OCI-LY1 (cell line): ENCODE results near the gene CACNG1.

Experiments
- H2AFZ ChIP-seq: fragments of 200-600 bp; sonication (generic), shearing (Covaris generic); 2 replicates; pipeline ENCODE4 v1.6.0; 2014; ENCODE audit warnings: antibody characterized with exemption, mild to moderate bottlenecking, low read length
- H3F3A ChIP-seq: fragments of 200-600 bp; sonication (generic), shearing (Covaris generic); 2 replicates; pipeline ENCODE4 v1.6.0; 2014; ENCODE audit warnings: mild to moderate bottlenecking, antibody characterized with exemption, low read length, moderate library complexity; ENCODE audit not compliant: insufficient read depth
- H3K27ac ChIP-seq: fragments of 200-600 bp; sonication (generic); 2 replicates; pipeline ENCODE4 v1.5.1; 2014; ENCODE audit warnings: low read length, mixed run types, mild to moderate bottlenecking, low read depth; ENCODE audit not compliant: poor library complexity, severe bottlenecking
- H3K27me3 ChIP-seq: fragments of 200-600 bp; sonication (generic); 2 replicates; pipeline ENCODE4 v1.6.0; 2014; ENCODE audit warnings: antibody characterized with exemption, mild to moderate bottlenecking, low read length, moderate library complexity; ENCODE audit not compliant: insufficient read depth
- H3K36me3 ChIP-seq: fragments of 200-600 bp; sonication (generic); 2 replicates; pipeline ENCODE4 v1.6.1; 2014; ENCODE audit warnings: mild to moderate bottlenecking, antibody characterized with exemption, low read length, moderate library complexity, mixed read lengths; ENCODE audit not compliant: insufficient read depth
- H3K4me1 ChIP-seq: fragments of 200-600 bp; sonication (generic); 2 replicates; pipeline ENCODE4 v1.5.1; 2014; ENCODE audit warnings: mild to moderate bottlenecking, low read length, moderate library complexity; ENCODE audit not compliant: insufficient read depth, severe bottlenecking
- H3K4me2 ChIP-seq: fragments of 200-600 bp; sonication (generic), shearing (Covaris generic); 2 replicates; pipeline ENCODE4 v1.6.1; 2014; ENCODE audit warnings: low read length
- H3K4me3 ChIP-seq: fragments of 200-600 bp; sonication (generic); 2 replicates; pipeline ENCODE4 v1.5.1; 2014; ENCODE audit warnings: low read length, low read depth, mild to moderate bottlenecking, mixed read lengths; ENCODE audit not compliant: poor library complexity, severe bottlenecking
- H3K79me2 ChIP-seq: fragments of 200-600 bp; shearing (Covaris generic); 2 replicates; pipeline ENCODE4 v1.6.1; 2016; ENCODE audit warnings: mixed run types, low read length, mixed read lengths; ENCODE audit not compliant: insufficient read depth
- H3K9ac ChIP-seq: fragments of 200-600 bp; sonication (generic), shearing (Covaris generic); 2 replicates; pipeline ENCODE4 v1.6.1; 2014; ENCODE audit warnings: mild to moderate bottlenecking, low read length, mixed read lengths
- H3K9me2 ChIP-seq: fragments of 200-600 bp; sonication (generic), shearing (Covaris generic); 2 replicates; pipeline ENCODE4 v1.6.1; 2014; ENCODE audit warnings: low read depth, mild to moderate bottlenecking, low read length, mixed read lengths
- H3K9me3 ChIP-seq: fragments of 200-600 bp; shearing (Covaris generic); 2 replicates; pipeline ENCODE4 v1.6.1; 2014; ENCODE audit warnings: low read length, mixed read lengths
- H4K20me1 ChIP-seq: fragments of 200-600 bp; sonication (generic), shearing (Covaris generic); 2 replicates; pipeline ENCODE4 v1.6.0; 2016; ENCODE audit warnings: mild to moderate bottlenecking, low read length; ENCODE audit not compliant: insufficient read depth
- CTCF ChIP-seq: fragments of 200-600 bp; sonication (generic), shearing (Covaris generic); IDR thresholded peaks from 2 replicates; pipeline ENCODE4 v1.5.1; 2017; ENCODE audit warnings: mild to moderate bottlenecking, antibody characterized with exemption, low read length, moderate library complexity, mixed read lengths
- EZH2 ChIP-seq: fragments of 200-600 bp; sonication (generic), shearing (Covaris generic); IDR thresholded peaks from 2 replicates; pipeline ENCODE4 v1.8.0; 2017; ENCODE audit warnings: borderline replicate concordance, mixed run types, mild to moderate bottlenecking, antibody characterized with exemption, low read length, moderate library complexity, mixed read lengths

CACNG1 gene

GRCh38 chr17:67067571-67068482 lies 23.5 kb downstream of the CACNG1 start:
- Histone ChIP-seq H3K27ac (no peak overlapping the region), H2AFZ (no peak overlapping the region), H4K20me1 (no peaks in the 10 kb centered on the region)

GRCh38 chr17:67068999-67069398 lies 24.6 kb downstream of the CACNG1 start:
- H3K27ac ChIP-seq, result no peak overlapping the region
- no peaks in the 10 kb centered on the region for H4K20me1 ChIP-seq
- H3K4me2 ChIP-seq, result no peak overlapping the region
- no peaks in the 10 kb centered on the region; the same call in 1 of the 2 replicates for H3K9me3 ChIP-seq
- no peak for TF ChIP-seq CTCF
- TF ChIP-seq EZH2, result no peak
- H3K79me2 ChIP-seq, result no peaks in the 10 kb centered on the region
- no peaks in the 10 kb centered on the region for H3F3A ChIP-seq
- no peaks in the 10 kb centered on the region for H3K4me1 ChIP-seq
- H3K4me3 ChIP-seq, result no peak overlapping the region
- no peak overlapping the region for H2AFZ ChIP-seq
- no peak overlapping the region for H3K9ac ChIP-seq
- no peaks in the 10 kb centered on the region for H3K27me3 ChIP-seq
- H3K36me3 ChIP-seq, result peaks cover 6% of the 10 kb centered on the region; the same call in 1 of the 2 replicates
- H3K9me2 ChIP-seq, result no peaks in the 10 kb centered on the region

More at GRCh38 chr17:67067571-67068482, 23.5 kb downstream of the CACNG1 start:
- Histone ChIP-seq H3K9me3 (no peaks in the 10 kb centered on the region; the same call in 1 of the 2 replicates), H3F3A (no peaks in the 10 kb centered on the region), H3K36me3 (peaks cover 6% of the 10 kb centered on the region; the same call in 1 of the 2 replicates), H3K79me2 (no peaks in the 10 kb centered on the region), H3K27me3 (no peaks in the 10 kb centered on the region), H3K9ac (no peak overlapping the region), H3K4me2 (no peak overlapping the region), H3K4me3 (no peak overlapping the region), H3K4me1 (no peaks in the 10 kb centered on the region), H3K9me2 (no peaks in the 10 kb centered on the region)
- TF ChIP-seq CTCF (no peak), EZH2 (no peak)

GRCh38 chr17:67069603-67070136 lies 25.3 kb downstream of the CACNG1 start:
- no peaks in the 10 kb centered on the region for H3K9me2 ChIP-seq
- H3K4me2 ChIP-seq, result no peak overlapping the region
- no peaks in the 10 kb centered on the region for H3K27me3 ChIP-seq

More at GRCh38 chr17:67069603-67070136, 25.3 kb downstream of the CACNG1 start:
- H3K79me2 ChIP-seq, result no peaks in the 10 kb centered on the region
- no peak overlapping the region for H3K27ac ChIP-seq
- H3F3A ChIP-seq, result no peaks in the 10 kb centered on the region
- H2AFZ ChIP-seq, result no peak overlapping the region
- no peak overlapping the region for H3K4me3 ChIP-seq
- peaks cover 6% of the 10 kb centered on the region; the same call in 1 of the 2 replicates for H3K36me3 ChIP-seq
- H3K4me1 ChIP-seq, result no peaks in the 10 kb centered on the region
- H3K9me3 ChIP-seq, result no peaks in the 10 kb centered on the region; the same call in 1 of the 2 replicates
- H3K9ac ChIP-seq, result no peak overlapping the region
- no peaks in the 10 kb centered on the region for H4K20me1 ChIP-seq
- TF ChIP-seq EZH2 (no peak), CTCF (no peak)
